ENCODE data around the gene MPO. TPM values are rescaled to one million over a fixed set of nuclear protein-coding genes. Genes with fewer than 3 reads are reported as not detected.

The MPO gene
- total and polyA plus RNA-seq, 5 experiments from 2014 or later: not detected

GRCh38 chr17:58302919-58303585, 22.3 kb upstream of the MPO start:
- H3K9me3 Mint-ChIP-seq: no peaks in the 10 kb centered on the region
- no peak for ATAC-seq
- H3K27ac Mint-ChIP-seq: peak overlapping the region in 1 of 10 donors; percentile 70
- no peak overlapping the region for H3K4me3 Mint-ChIP-seq
- POLR2A ChIA-PET: interaction anchor here (1.6 kb wide), 1 partner anchor 34 kb away, joined by 6 read pairs; no protein-coding TSS in a partner anchor
- H3K4me1 Mint-ChIP-seq: peaks cover 0 to 7% (median 6%) of the 10 kb centered on the region in 4 donors
- H3K27me3 Mint-ChIP-seq: no peaks in the 10 kb centered on the region
- H3K36me3 Mint-ChIP-seq: peaks cover 0 to 5% (median 4%) of the 10 kb centered on the region in 3 donors
- DNase-seq: peak in 1 of 10 donors; percentile 15

- POLR2A ChIA-PET: no interaction called here
- Mint-ChIP-seq H3K4me3 (no peak overlapping the region), H3K4me1 (peaks cover 0 to 7% (median 6%) of the 10 kb centered on the region in 4 donors), H3K9me3 (no peaks in the 10 kb centered on the region), H3K27ac (no peak overlapping the region), H3K27me3 (no peaks in the 10 kb centered on the region), H3K36me3 (peaks cover 0 to 4% (median 4%) of the 10 kb centered on the region in 3 donors)
- ATAC-seq (no peak), DNase-seq (peak in 1 of 10 donors; percentile 12)
Observed at GRCh38 chr17:58302171-58302918, 21.6 kb upstream of the MPO start.

- no peak for ATAC-seq
- POLR2A ChIA-PET: no interaction called here
- peak in 2 of 10 donors; percentile 14 to 60 for DNase-seq
- Mint-ChIP-seq H3K9me3 (no peaks in the 10 kb centered on the region), H3K27me3 (no peaks in the 10 kb centered on the region), H3K27ac (peak overlapping the region in 1 of 10 donors; percentile 5), H3K4me1 (peaks cover 0 to 7% (median 6%) of the 10 kb centered on the region in 4 donors), H3K4me3 (no peak overlapping the region), H3K36me3 (no peaks in the 10 kb centered on the region)
Observed at GRCh38 chr17:58301504-58302150, 20.9 kb upstream of the MPO start.

GRCh38 chr17:58300336-58300735, 19.6 kb upstream of the MPO start:
- no peak for ATAC-seq
- Mint-ChIP-seq H3K4me1 (peaks cover 0 to 7% (median 6%) of the 10 kb centered on the region in 4 donors), H3K27me3 (no peaks in the 10 kb centered on the region), H3K4me3 (no peak overlapping the region), H3K36me3 (no peaks in the 10 kb centered on the region), H3K9me3 (no peaks in the 10 kb centered on the region), H3K27ac (no peak overlapping the region)
- POLR2A ChIA-PET: no interaction called here
- no peak for DNase-seq

- Mint-ChIP-seq H3K4me1 (no peaks in the 10 kb centered on the region), H3K9me3 (peaks cover 0 to 9% (median 3%) of the 10 kb centered on the region in 9 donors), H3K27me3 (peaks cover 4 to 17% (median 7%) of the 10 kb centered on the region in 5 donors), H3K27ac (peak overlapping the region in 1 of 10 donors; percentile 9), H3K4me3 (no peak overlapping the region), H3K36me3 (peaks cover 0 to 7% (median 4%) of the 10 kb centered on the region in 3 donors)
- no peak for DNase-seq
- POLR2A ChIA-PET: no interaction called here
- no peak for ATAC-seq
Observed at GRCh38 chr17:58294034-58294433, 13.3 kb upstream of the MPO start.

- no peak for ATAC-seq
- H3K27me3 Mint-ChIP-seq: peaks cover 6 to 29% (median 11%) of the 10 kb centered on the region in 5 donors
- POLR2A ChIA-PET: no interaction called here
- H3K4me1 Mint-ChIP-seq: no peaks in the 10 kb centered on the region
- peaks cover 0 to 9% (median 3%) of the 10 kb centered on the region in 9 donors for H3K9me3 Mint-ChIP-seq
- no peak overlapping the region for H3K27ac Mint-ChIP-seq
- DNase-seq: no peak
- H3K36me3 Mint-ChIP-seq: peaks cover 0 to 7% (median 4%) of the 10 kb centered on the region in 3 donors
- no peak overlapping the region for H3K4me3 Mint-ChIP-seq
Observed at GRCh38 chr17:58291246-58291645, 10.5 kb upstream of the MPO start.

GRCh38 chr17:58289869-58290268, 9.1 kb upstream of the MPO start:
- H3K27ac Mint-ChIP-seq: no peak overlapping the region
- ATAC-seq: no peak
- H3K4me1 Mint-ChIP-seq: peaks cover 0 to under 1% (median 0%) of the 10 kb centered on the region in 4 donors
- peaks cover 0 to 7% (median 4%) of the 10 kb centered on the region in 3 donors for H3K36me3 Mint-ChIP-seq
- DNase-seq: no peak
- POLR2A ChIA-PET: no interaction called here
- peaks cover 0 to 9% (median 3%) of the 10 kb centered on the region in 9 donors for H3K9me3 Mint-ChIP-seq
- peaks cover 6 to 29% (median 11%) of the 10 kb centered on the region in 5 donors for H3K27me3 Mint-ChIP-seq
- H3K4me3 Mint-ChIP-seq: no peak overlapping the region

- H3K9me3 Mint-ChIP-seq: no peaks in the 10 kb centered on the region
- H3K4me3 Mint-ChIP-seq: no peak overlapping the region
- POLR2A ChIA-PET: no interaction called here
- no peaks in the 10 kb centered on the region for H3K36me3 Mint-ChIP-seq
- ATAC-seq (no peak), DNase-seq (no peak)
- peaks cover 11 to 33% (median 14%) of the 10 kb centered on the region in 5 donors for H3K27me3 Mint-ChIP-seq
- peaks cover 0 to 3% (median 1%) of the 10 kb centered on the region in 4 donors for H3K4me1 Mint-ChIP-seq
- no peak overlapping the region for H3K27ac Mint-ChIP-seq
Observed at GRCh38 chr17:58285422-58285810, 4.7 kb upstream of the MPO start.

- POLR2A ChIA-PET: no interaction called here
- Mint-ChIP-seq H3K36me3 (no peaks in the 10 kb centered on the region), H3K4me1 (peaks cover 0 to 4% (median 3%) of the 10 kb centered on the region in 4 donors), H3K4me3 (no peak overlapping the region), H3K9me3 (peaks cover 0 to 2% (median 0%) of the 10 kb centered on the region in 9 donors), H3K27ac (no peak overlapping the region), H3K27me3 (peaks cover 8 to 39% (median 15%) of the 10 kb centered on the region in 5 donors)
- DNase-seq: no peak
- ATAC-seq: no peak
Observed at GRCh38 chr17:58284613-58285421, 4.1 kb upstream of the MPO start.

- no peak overlapping the region for H3K27ac Mint-ChIP-seq
Observed at GRCh38 chr17:58283674-58284612, 3.2 kb upstream of the MPO start.

GRCh38 chr17:58282442-58282841, 1.7 kb upstream of the MPO start:
- Mint-ChIP-seq H3K27ac (no peak overlapping the region), H3K27me3 (peaks cover 4 to 49% (median 25%) of the 10 kb centered on the region in 5 donors), H3K4me3 (no peak overlapping the region), H3K36me3 (no peaks in the 10 kb centered on the region), H3K9me3 (peaks cover 0 to 3% (median 0%) of the 10 kb centered on the region in 9 donors), H3K4me1 (peaks cover 2 to 10% (median 5%) of the 10 kb centered on the region in 4 donors)
- POLR2A ChIA-PET: no interaction called here
- no peak for DNase-seq
- ATAC-seq: no peak

More at GRCh38 chr17:58283674-58284612, 3.2 kb upstream of the MPO start:
- Mint-ChIP-seq H3K27me3 (peaks cover 7 to 47% (median 19%) of the 10 kb centered on the region in 5 donors), H3K4me3 (no peak overlapping the region), H3K36me3 (no peaks in the 10 kb centered on the region), H3K4me1 (peaks cover 2 to 8% (median 5%) of the 10 kb centered on the region in 4 donors), H3K9me3 (peaks cover 0 to 3% (median 0%) of the 10 kb centered on the region in 9 donors)
- DNase-seq (no peak), ATAC-seq (no peak)
- POLR2A ChIA-PET: no interaction called here

Measured in naive thymus-derived CD8-positive, alpha-beta T cell (primary cell).